ENCODE data around the gene DPP8.

The DPP8 gene

GRCh38 chr15:65426216-65426853 lies 91.2 kb downstream of the DPP8 start:
- TF ChIP-seq, protein P1, sequence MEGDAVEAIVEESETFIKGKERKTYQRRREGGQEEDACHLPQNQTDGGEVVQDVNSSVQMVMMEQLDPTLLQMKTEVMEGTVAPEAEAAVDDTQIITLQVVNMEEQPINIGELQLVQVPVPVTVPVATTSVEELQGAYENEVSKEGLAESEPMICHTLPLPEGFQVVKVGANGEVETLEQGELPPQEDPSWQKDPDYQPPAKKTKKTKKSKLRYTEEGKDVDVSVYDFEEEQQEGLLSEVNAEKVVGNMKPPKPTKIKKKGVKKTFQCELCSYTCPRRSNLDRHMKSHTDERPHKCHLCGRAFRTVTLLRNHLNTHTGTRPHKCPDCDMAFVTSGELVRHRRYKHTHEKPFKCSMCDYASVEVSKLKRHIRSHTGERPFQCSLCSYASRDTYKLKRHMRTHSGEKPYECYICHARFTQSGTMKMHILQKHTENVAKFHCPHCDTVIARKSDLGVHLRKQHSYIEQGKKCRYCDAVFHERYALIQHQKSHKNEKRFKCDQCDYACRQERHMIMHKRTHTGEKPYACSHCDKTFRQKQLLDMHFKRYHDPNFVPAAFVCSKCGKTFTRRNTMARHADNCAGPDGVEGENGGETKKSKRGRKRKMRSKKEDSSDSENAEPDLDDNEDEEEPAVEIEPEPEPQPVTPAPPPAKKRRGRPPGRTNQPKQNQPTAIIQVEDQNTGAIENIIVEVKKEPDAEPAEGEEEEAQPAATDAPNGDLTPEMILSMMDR (IDR thresholded peaks at IDR 0.05; ENCODE audit: insufficient read depth, low read depth, low read length, missing control alignments), result no peak
- no peak for DNase-seq (ENCODE audit: low read depth)
- H3K4me3 ChIP-seq (ENCODE audit: low read depth, low read length), result no peak overlapping the region

DNA sequence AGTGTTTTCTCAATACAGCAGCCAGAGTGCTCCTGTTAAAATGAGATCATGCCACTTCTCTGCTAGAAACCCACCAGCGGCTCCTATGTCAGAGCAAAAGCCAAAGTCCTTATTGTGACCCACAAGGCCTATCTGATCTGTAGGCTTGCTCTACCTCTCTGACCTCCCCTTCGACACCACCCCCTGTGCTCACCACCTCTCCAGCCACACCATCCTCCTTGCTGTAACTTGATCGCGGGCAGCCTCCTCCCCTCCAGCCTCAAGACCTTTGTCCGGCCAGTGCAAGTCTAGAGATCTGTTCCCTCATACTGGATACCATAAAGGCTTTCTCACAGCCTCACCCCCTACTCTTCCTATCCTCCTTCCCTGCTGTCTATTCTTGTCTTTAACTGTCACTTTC lies 92.8 kb downstream of the DPP8 start:
- no peak overlapping the region for H3K4me3 ChIP-seq (ENCODE audit: low read depth, low read length)
- TF ChIP-seq, protein P1 (IDR thresholded peaks at IDR 0.05; ENCODE audit: insufficient read depth, low read depth, low read length, missing control alignments), result no peak
- DNase-seq (ENCODE audit: low read depth), result no peak

DNA sequence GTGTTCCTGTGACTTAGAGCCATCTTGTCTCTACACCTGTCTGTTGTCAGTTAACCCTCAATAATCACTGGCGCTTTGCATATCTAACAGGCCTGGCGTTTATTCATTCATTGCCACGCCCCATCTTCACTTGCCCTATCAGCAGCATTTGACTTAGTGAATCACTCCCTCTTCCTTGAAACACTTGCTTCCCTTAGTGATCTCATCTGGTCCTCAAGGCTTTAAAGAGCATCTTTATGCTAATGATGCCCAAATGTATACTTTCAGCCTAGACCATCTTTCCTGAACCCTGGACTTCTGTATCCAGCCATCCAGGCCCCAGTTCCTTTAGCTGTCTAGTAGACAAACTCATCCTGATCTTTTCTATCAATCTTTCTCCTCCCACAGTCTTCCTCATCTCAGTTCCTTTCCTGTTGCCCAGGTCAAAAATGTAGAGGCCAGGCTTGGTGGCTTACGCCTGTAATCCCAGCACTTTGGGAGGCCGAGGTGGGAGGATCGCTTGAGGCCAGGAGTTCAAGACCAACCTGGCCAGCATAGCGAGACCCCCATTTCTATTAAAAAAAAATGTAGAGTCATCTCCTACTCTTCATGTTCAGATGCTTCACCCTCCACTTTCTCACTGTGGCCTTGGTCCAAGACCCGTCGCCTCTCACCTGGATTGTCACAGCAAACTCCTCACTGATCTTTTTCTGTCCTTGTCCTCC lies 93.4 kb downstream of the DPP8 start:
- TF ChIP-seq, protein P1 (IDR thresholded peaks at IDR 0.05; ENCODE audit: insufficient read depth, low read depth, low read length, missing control alignments), result no peak
- no peak overlapping the region for H3K4me3 ChIP-seq (ENCODE audit: low read depth, low read length)
- DNase-seq (ENCODE audit: low read depth), result no peak

DNA sequence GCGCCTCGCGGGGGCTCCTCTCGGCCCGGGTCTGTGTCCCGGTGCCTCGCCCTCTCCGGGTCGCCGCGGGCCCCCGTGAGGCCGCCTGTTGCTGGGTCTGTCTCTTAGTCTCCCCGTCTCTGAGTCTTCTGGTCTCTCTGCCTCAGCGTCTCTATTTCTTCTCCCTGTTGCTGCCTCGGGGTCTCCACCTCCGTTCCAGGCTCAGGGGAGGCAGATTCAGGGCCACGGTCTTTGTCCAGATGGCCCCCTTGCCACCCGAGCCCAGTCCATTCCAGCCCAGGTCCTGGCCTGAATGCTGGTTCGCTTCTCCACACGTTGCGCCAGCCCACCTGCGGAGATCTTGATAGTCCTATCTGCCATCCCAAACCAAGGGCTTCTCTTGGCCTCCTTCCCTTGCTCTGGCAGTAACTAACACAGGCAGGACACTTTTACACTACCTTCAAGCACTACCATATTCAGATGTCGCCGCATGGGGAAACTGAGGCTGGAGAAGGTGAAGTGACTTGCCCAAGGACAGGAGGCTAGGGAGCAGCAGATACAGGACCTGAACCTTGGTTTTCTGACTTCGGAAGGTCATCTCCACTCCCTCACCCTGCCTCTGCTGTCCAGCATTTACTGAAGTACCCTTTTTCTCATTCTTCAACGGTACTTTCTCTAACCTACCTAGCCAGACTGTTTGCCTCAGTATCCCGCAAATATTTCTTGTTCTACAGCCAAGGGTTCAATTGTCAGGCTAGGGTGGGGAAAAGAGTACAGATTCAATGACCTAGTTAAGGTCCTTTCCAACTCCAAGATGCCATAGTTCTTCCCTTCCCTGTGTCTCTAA lies 94.1 kb downstream of the DPP8 start:
- no peak for DNase-seq (ENCODE audit: low read depth)
- H3K4me3 ChIP-seq (ENCODE audit: low read depth, low read length), result no peak overlapping the region
- TF ChIP-seq, protein P1 (IDR thresholded peaks at IDR 0.05; ENCODE audit: insufficient read depth, low read depth, low read length, missing control alignments), result no peak

DNA sequence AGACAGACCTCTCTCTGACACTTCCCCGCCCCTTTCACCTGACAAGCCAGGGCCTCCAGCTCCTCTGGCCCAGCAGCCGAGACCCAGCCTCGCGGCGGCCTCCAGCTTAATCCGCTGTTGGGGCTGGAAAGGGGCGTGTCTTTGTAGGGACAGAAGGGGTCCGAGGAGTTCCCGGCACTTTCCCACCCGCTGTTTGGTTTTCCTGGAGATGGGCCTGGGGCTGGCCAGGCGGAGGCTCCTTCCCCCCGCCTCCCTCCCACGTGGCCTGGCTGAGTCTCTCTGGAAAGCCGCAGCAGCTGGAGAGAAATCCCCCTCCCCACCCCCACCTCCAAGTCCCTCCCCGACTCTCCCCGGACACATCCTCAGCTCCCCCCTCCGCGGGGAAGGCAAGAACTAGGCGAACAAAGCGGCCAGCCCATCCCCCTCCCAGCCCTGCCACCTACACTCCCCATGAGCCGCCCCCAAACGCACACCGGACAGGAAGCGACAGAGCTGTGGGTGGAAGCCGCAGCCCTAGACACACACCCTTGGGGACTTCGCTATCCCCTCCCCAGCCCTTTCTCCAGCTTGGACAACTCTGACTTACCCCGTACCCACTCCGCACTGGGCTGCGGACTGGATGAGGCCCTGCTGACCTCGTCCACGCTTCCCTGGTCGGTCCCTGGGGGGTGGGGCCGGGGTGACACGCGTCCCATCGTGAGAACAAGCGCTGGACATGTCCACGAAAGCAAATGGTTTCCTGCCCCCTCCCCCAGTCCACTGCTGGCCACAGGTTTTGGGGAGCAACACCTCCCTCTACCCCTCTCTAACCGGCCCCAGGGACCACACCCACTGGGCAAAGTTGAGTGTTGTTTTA lies 95.9 kb downstream of the DPP8 start:
- H3K4me3 ChIP-seq (ENCODE audit: low read depth, low read length), result peak overlapping the region; percentile 26
- TF ChIP-seq, protein P1 (IDR thresholded peaks at IDR 0.05; ENCODE audit: insufficient read depth, low read depth, low read length, missing control alignments), result no peak
- peak; percentile 58 for DNase-seq (ENCODE audit: low read depth)

GRCh38 chr15:65420975-65421359 lies 96.5 kb downstream of the DPP8 start:
- H3K4me3 ChIP-seq (ENCODE audit: low read depth, low read length), result peak overlapping the region; percentile 26
- TF ChIP-seq, protein P1 (IDR thresholded peaks at IDR 0.05; ENCODE audit: insufficient read depth, low read depth, low read length, missing control alignments), result no peak
- DNase-seq (ENCODE audit: low read depth), result no peak
